ENCODE results near the gene EI24. TPM values are rescaled to one million over a fixed set of nuclear protein-coding genes. Genes with fewer than 3 reads are reported as not detected.

EI24 gene
- total and polyA plus RNA-seq, 2 of the 8 experiments (the other 6 are each of a cell fraction or from before 2014, with no cell fraction given) = 135 to 264 TPM

DNA sequence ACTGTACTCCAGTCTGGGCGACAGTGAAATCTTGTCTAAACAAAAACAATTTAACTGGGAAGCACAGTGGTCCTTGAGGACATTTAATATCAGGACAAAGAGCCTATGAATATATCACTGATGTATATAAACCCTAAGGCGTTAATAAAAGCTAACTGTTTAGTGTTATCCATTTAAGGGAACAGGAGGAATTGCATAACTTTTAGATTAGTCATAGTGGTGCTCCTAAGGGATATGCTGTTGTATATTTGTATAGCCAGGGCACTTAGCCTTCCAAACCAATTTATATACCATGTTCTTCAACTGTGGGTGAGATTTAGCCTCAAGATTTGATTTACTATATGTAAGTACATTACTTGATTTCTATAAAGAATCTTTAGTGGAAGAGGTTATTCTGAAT is 52.7 kb downstream of the EI24 start:
- FAIRE-seq = no peak
- Histone ChIP-seq H3K4me1 (replicated peaks in 1 of 4; ENCODE audit: control insufficient read depth in 3 of 4, insufficient read depth in 4 of 4, low read length in 3 of 4) (peaks cover 0 to 3% (median 0%) of the 10 kb centered on the region in 4 experiments; a peak in 2 of 7 replicates), H2BK15ac (ENCODE audit: low read length) (no peak overlapping the region), H3K36me3 (ENCODE audit: control insufficient read depth in 2 of 4, insufficient read depth in 4 of 4, low read length in 3 of 4) (peaks cover 10 to 47% (median 38%) of the 10 kb centered on the region in 4 experiments), H2BK12ac (ENCODE audit: low read depth, low read length) (no peak overlapping the region), H3K56ac (replicated peaks; ENCODE audit: insufficient read length, low read depth, low read length) (no peak overlapping the region), H2AK5ac (ENCODE audit: low read depth, low read length) (no peak overlapping the region), H3K27ac (ENCODE audit: low read depth, low read length) (no peak overlapping the region), H2BK20ac (ENCODE audit: low read length) (no peak overlapping the region), H4K91ac (replicated peaks; ENCODE audit: insufficient read length, low read length) (no peak overlapping the region), H2AFZ (ENCODE audit: low read length) (no peak overlapping the region), H3K23me2 (ENCODE audit: low read depth, low read length) (peaks cover 4% of the 10 kb centered on the region), H3K9me3 (ENCODE audit: insufficient read depth in 2 of 2, low read depth in 1 of 2, low read length in 1 of 2) (no peaks in the 10 kb centered on the region), H3K79me1 (ENCODE audit: low read depth, low read length) (no peaks in the 10 kb centered on the region; the same call in 1 of the 2 replicates), H3K4ac (replicated peaks; ENCODE audit: insufficient read length, low read depth, low read length) (no peak overlapping the region), H3K23ac (ENCODE audit: insufficient read length) (no peak overlapping the region), H2BK5ac (ENCODE audit: low read depth, low read length) (no peak overlapping the region), H3K14ac (ENCODE audit: insufficient read length) (no peak overlapping the region), H3K4me3 (ENCODE audit: extremely low read depth in 1 of 4, insufficient read depth in 2 of 4, low read depth in 3 of 4, low read length in 4 of 4) (no peak overlapping the region), H2BK120ac (replicated peaks; ENCODE audit: low read depth, low read length) (no peak overlapping the region), H3K4me2 (ENCODE audit: insufficient read depth in 1 of 2, low read depth in 2 of 2, low read length in 2 of 2) (no peak overlapping the region), H4K20me1 (replicated peaks in 1 of 2; ENCODE audit: control insufficient read depth in 1 of 2, insufficient read depth in 2 of 2, low read length in 2 of 2) (no peaks in the 10 kb centered on the region), H3K9ac (replicated peaks in 1 of 4; ENCODE audit: extremely low read depth in 1 of 4, low read depth in 3 of 4, low read length in 3 of 4) (no peak overlapping the region), H4K5ac (ENCODE audit: insufficient read length, low read depth, low read length) (no peak overlapping the region), H3K18ac (ENCODE audit: extremely low read depth, low read length) (no peak overlapping the region), H4K8ac (ENCODE audit: extremely low read depth, insufficient read depth, low read length) (no peak overlapping the region), H3K27me3 (replicated peaks in 1 of 4; ENCODE audit: control insufficient read depth in 3 of 4, extremely low read depth in 1 of 4, insufficient read depth in 3 of 4, low read length in 3 of 4) (no peaks in the 10 kb centered on the region), H3K79me2 (ENCODE audit: control insufficient read depth in 1 of 2, insufficient read depth in 2 of 2, low read length in 2 of 2) (peaks cover 2 to 7% of the 10 kb centered on the region in 2 experiments; a peak in 3 of 4 replicates)
- POLR2A ChIA-PET (ENCODE audit: partially characterized antibody) = interaction anchor here (1.0 to 1.4 kb wide), 3 partner anchors 8 to 18 kb away, joined by 3 to 6 read pairs (median 3); no protein-coding TSS in a partner anchor
- CTCF ChIA-PET (ENCODE audit: partially characterized antibody) = interaction anchor here (0.7 to 1.3 kb wide), 2 partner anchors 58 to 111 kb away, joined by 3 read pairs; no protein-coding TSS in a partner anchor
- no peak for DNase-seq (ENCODE audit: low read depth in 1 of 2, low spot score in 2 of 2)
- WGBS, 2 experiments (ENCODE audit: extremely low coverage in 1 of 2, insufficient coverage in 1 of 2, insufficient read length in 1 of 2, insufficient replicate concordance in 2 of 2, low coverage in 1 of 2, low lambda C conversion rate in 2 of 2, missing lambda C conversion rate in 1 of 2) = 88% methylated on average over 2 of the region's 2 CpGs; no CpG with 5 or more reads in 1 of the 2 experiments
- TF ChIP-seq BRCA1 (IDR thresholded peaks at IDR 0.05; ENCODE audit: low read depth, low read length) (no peak), YY1 (IDR thresholded peaks at IDR 0.05; ENCODE audit: low read depth, low read length) (no peak), KDM5A (IDR thresholded peaks at IDR 0.05; ENCODE audit: low read length) (no peak), BACH1 (IDR thresholded peaks at IDR 0.05; ENCODE audit: low read length) (no peak), JUND (IDR thresholded peaks at IDR 0.05; ENCODE audit: low read length) (no peak), BCL11A (IDR thresholded peaks at IDR 0.05; ENCODE audit: low read depth in 2 of 2, low read length in 2 of 2) (no peak), EZH2 (IDR thresholded peaks at IDR 0.05; ENCODE audit: low read depth, low read length, severe bottlenecking) (no peak), ASH2L (IDR thresholded peaks at IDR 0.05; ENCODE audit: low read length) (no peak), CTBP2 (IDR thresholded peaks at IDR 0.05; ENCODE audit: borderline replicate concordance, insufficient read depth, insufficient read length, low read length) (no peak), JUN (IDR thresholded peaks at IDR 0.05; ENCODE audit: low read depth, low read length) (no peak), CBX8 (IDR thresholded peaks at IDR 0.05; ENCODE audit: borderline replicate concordance, low read depth, low read length) (no peak), HDAC2 (IDR thresholded peaks at IDR 0.05; ENCODE audit: borderline replicate concordance in 1 of 2, low read depth in 2 of 2, low read length in 2 of 2) (no peak), SIRT6 (IDR thresholded peaks at IDR 0.05; ENCODE audit: low read length) (no peak), SP2 (IDR thresholded peaks at IDR 0.05; ENCODE audit: low read length) (no peak), FOSL1 (IDR thresholded peaks at IDR 0.05; ENCODE audit: insufficient read depth, low read depth, low read length) (no peak)

Data from H1 (cell line).